Smooth muscle cell (in vitro differentiated cells): ENCODE measurements around the gene PLP2. TPM values are rescaled to one million over a fixed set of nuclear protein-coding genes. Genes with fewer than 3 reads are reported as not detected.

Source experiments
- DNase-seq: peaks from one replicate; lab custom pipeline; 2025; ENCODE audit not compliant: unreplicated experiment; lab: John Stamatoyannopoulos, UW
- H2AFZ ChIP-seq: fragments of 200-600 bp; sonication (generic); 2 replicates; pipeline ENCODE4 v1.6.0; 2016; ENCODE audit warnings: antibody characterized with exemption, low read depth, mild to moderate bottlenecking
- H3F3A ChIP-seq: fragments of 200-600 bp; sonication (generic); 2 replicates; pipeline ENCODE4 v1.6.0; 2017; ENCODE audit warnings: antibody characterized with exemption, low read depth
- H3K27ac ChIP-seq: fragments of 200-600 bp; sonication (generic); 2 replicates; pipeline ENCODE4 v1.5.1; 2016; ENCODE audit warnings: low read depth, mild to moderate bottlenecking
- H3K27me3 ChIP-seq: fragments of 200-600 bp; sonication (generic); 2 replicates; pipeline ENCODE4 v1.6.1; 2016; ENCODE audit warnings: low read depth, mild to moderate bottlenecking
- H3K36me3 ChIP-seq: fragments of 200-600 bp; sonication (generic); 2 replicates; pipeline ENCODE4 v1.5.1; 2016; ENCODE audit warnings: low read depth
- H3K4me1 ChIP-seq: fragments of 200-600 bp; sonication (generic); 2 replicates; pipeline ENCODE4 v1.5.1; 2016; ENCODE audit warnings: low read depth
- H3K4me2 ChIP-seq: fragments of 200-600 bp; sonication (generic); 2 replicates; pipeline ENCODE4 v1.6.0; 2016; ENCODE audit warnings: mild to moderate bottlenecking
- H3K4me3 ChIP-seq: fragments of 200-600 bp; sonication (generic); 2 replicates; pipeline ENCODE4 v1.5.1; 2016; ENCODE audit warnings: mild to moderate bottlenecking
- H3K79me2 ChIP-seq: fragments of 200-600 bp; sonication (generic); 2 replicates; pipeline ENCODE4 v1.6.0; 2016; ENCODE audit warnings: low read depth, mild to moderate bottlenecking
- H3K9ac ChIP-seq: fragments of 200-600 bp; sonication (generic); 2 replicates; pipeline ENCODE4 v1.6.0; 2016; ENCODE audit warnings: low read depth
- H3K9me3 ChIP-seq: fragments of 200-600 bp; sonication (generic); replicated peaks from 2 replicates; pipeline ENCODE4 v1.5.1; 2016; ENCODE audit warnings: low read depth
- H4K20me1 ChIP-seq: fragments of 200-600 bp; sonication (generic); 2 replicates; pipeline ENCODE4 v1.6.0; 2016; ENCODE audit warnings: low read depth
- WGBS: methylation state at CpG from one replicate; pipeline ENCODE4 v1.1.7; 2016; ENCODE audit warnings: low lambda C conversion rate; 5-methylcytosine and 5-hydroxymethylcytosine counted together
- polyA plus RNA-seq: library from polyadenylated mRNA; unstranded; fragments of >200 nt; fragmentation: Nextera tagmentation; extraction: Ambion mirVana; gene quantifications from 2 replicates; pipeline ENCODE4 v1.2.1, GENCODE V29; 2016
- total RNA-seq: library from RNA; depleted of rRNA; stranded (reverse); fragments of >200 nt; gene quantifications from 2 replicates; pipeline ENCODE4 v1.2.3, GENCODE V29; 2014
- TF ChIP-seq, protein P1 (sequence below): fragments of 200-600 bp; sonication (generic); IDR thresholded peaks from 2 replicates; pipeline ENCODE4 v1.5.1; 2017; ENCODE audit warnings: borderline replicate concordance, mild to moderate bottlenecking, antibody characterized with exemption; ENCODE audit not compliant: insufficient read depth, poor library complexity, severe bottlenecking

The PLP2 gene
- total and polyA plus RNA-seq, 2 experiments from 2014 or later = 190 to 237 TPM

DNA sequence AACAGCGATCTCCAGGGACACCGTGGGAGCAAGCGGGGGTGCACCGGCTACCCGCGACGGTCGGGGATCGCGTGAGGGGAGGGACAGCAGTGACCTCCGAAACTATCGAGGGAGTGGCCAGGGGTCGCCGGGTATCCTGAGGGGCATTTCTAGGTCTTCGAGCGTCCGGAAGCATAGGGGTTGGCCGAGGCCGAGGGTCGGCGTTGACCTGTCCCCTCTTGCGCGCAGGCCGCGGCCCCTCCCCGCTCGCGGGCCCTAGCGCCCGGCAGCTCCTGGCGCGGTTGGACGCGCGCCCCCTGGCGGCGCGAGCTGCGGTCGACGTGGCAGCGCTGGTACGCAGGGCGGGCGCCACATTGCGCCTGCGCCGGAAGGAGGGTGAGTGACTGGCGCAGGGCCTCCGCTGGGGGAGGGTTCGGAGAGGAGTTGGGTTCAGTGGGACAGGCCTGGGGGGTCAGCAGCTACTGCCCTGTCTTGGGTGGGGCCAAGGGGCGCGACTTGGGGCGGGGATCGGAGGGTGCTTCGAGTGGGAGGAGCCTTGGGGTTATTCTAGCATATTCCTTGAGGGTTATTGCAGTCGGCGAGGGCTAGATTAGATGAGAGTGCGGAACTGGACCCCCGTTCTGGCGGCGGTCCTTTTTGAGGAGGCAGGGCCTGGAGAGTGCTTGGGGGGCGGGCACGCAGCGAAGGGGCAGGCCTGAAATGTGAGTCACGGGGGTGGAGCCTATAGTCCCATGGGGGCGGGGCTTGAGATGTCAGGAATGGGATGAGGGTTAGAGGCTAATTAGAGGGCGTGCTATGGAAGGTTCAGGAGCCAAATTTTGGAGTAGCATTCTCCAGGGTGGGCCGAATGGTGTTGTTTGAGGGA lies 7.9 kb upstream of the PLP2 start:
- no peak overlapping the region for H2AFZ ChIP-seq
- H3K36me3 ChIP-seq = no peaks in the 10 kb centered on the region
- no peaks in the 10 kb centered on the region for H3K9me3 ChIP-seq
- TF ChIP-seq, protein P1, sequence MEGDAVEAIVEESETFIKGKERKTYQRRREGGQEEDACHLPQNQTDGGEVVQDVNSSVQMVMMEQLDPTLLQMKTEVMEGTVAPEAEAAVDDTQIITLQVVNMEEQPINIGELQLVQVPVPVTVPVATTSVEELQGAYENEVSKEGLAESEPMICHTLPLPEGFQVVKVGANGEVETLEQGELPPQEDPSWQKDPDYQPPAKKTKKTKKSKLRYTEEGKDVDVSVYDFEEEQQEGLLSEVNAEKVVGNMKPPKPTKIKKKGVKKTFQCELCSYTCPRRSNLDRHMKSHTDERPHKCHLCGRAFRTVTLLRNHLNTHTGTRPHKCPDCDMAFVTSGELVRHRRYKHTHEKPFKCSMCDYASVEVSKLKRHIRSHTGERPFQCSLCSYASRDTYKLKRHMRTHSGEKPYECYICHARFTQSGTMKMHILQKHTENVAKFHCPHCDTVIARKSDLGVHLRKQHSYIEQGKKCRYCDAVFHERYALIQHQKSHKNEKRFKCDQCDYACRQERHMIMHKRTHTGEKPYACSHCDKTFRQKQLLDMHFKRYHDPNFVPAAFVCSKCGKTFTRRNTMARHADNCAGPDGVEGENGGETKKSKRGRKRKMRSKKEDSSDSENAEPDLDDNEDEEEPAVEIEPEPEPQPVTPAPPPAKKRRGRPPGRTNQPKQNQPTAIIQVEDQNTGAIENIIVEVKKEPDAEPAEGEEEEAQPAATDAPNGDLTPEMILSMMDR = peak; percentile 66
- H3K9ac ChIP-seq = peak overlapping the region; percentile 63
- 54% methylated on average over 67 of the region's 69 CpGs for WGBS
- H3K27me3 ChIP-seq = no peaks in the 10 kb centered on the region
- H3K27ac ChIP-seq = peak overlapping the region; percentile 72
- peak; percentile 69 for DNase-seq
- no peaks in the 10 kb centered on the region for H4K20me1 ChIP-seq
- peaks cover 5% of the 10 kb centered on the region for H3K4me1 ChIP-seq
- H3K4me3 ChIP-seq = peak overlapping the region; percentile 40
- peak overlapping the region; percentile 79 for H3K4me2 ChIP-seq
- no peaks in the 10 kb centered on the region for H3F3A ChIP-seq
- no peaks in the 10 kb centered on the region for H3K79me2 ChIP-seq

DNA sequence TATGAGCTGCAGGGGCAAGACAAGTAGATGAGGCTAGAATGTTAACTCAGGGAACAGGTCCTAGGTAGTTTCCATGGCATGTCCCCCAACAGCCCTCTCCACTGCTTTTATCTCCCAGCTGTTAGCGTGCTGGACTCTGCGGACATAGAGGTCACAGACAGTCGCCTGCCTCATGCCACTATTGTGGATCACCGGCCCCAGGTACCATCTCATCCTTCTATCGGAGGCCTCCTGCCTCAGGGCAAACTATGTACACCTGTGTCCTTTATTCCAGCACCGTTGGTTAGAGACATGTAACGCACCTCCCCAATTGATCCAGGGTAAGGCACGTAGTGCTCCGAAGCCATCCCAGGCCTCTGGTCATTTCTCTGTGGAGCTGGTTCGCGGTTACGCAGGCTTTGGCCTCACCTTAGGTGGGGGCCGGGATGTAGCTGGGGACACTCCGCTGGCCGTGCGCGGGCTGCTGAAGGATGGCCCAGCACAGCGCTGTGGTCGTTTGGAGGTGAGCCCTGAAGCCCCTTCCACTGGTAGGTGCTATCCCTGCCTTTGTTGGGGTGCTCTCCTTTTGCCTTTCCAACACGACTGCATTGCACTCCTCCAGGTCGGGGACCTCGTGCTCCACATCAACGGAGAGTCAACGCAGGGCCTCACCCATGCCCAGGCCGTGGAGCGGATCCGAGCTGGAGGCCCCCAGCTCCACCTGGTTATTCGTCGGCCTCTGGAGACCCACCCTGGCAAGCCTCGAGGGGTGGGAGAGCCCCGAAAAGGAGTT lies 6.9 kb upstream of the PLP2 start:
- no peak overlapping the region for H2AFZ ChIP-seq
- H3K4me2 ChIP-seq = no peak overlapping the region
- no peaks in the 10 kb centered on the region for H3K27me3 ChIP-seq
- H3K4me1 ChIP-seq = peaks cover 5% of the 10 kb centered on the region
- WGBS = 90% methylated on average over 31 of the region's 31 CpGs
- no peak overlapping the region for H3K27ac ChIP-seq
- H3K4me3 ChIP-seq = no peak overlapping the region
- H3K79me2 ChIP-seq = no peaks in the 10 kb centered on the region
- H3K9me3 ChIP-seq = no peaks in the 10 kb centered on the region
- TF ChIP-seq, protein P1 = no peak
- H3K9ac ChIP-seq = no peak overlapping the region
- H3F3A ChIP-seq = peaks cover 4% of the 10 kb centered on the region
- DNase-seq = no peak
- H3K36me3 ChIP-seq = no peaks in the 10 kb centered on the region
- H4K20me1 ChIP-seq = no peaks in the 10 kb centered on the region

DNA sequence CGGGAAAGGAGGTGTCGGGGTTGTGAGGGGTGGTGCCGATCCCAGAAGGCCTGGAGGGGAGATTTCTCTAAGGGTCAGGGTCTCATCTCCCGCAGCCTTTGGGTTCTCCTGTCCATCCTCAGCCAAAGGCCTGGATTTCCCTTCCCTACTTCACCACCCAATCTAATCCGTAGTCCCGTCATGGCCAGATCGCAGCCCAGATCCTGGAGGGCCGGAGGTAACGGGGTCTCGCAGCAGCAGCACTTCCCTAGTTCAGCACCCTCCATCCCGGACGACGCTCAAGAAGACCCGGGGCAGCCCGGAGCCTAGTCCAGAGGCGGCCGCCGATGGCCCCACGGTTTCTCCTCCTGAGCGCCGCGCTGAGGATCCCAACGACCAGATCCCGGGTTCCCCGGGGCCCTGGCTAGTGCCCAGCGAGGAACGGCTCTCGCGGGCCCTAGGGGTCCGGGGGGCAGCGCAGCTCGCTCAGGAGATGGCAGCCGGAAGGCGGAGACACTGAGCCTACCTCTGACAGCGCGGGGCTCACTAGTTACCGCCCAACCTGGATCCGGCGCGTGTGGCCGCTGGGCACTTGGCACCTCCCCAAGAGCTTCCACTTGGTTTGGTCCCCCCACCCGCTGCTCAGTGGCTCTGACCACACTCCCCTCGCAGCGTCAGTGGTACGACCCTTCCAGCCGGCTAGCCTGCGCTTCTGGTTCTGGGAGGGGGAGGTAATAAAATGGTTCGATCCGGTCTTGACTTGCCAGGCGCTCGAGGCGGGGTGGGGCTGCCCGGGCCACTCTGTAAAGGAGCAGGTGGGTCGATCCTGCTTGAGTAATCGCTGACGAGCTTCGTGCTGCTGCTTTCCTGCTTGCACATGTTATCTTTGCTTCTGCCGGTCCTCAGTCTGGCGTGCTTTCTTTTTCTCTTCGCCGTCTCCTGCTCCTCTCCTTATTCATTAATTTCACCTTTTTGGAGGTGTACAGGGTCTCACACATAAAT lies 5.5 kb upstream of the PLP2 start:
- H2AFZ ChIP-seq = no peak overlapping the region

More for the DNA sequence above, 5.5 kb upstream of the PLP2 start:
- TF ChIP-seq, protein P1 = no peak
- H4K20me1 ChIP-seq = no peaks in the 10 kb centered on the region
- H3K4me1 ChIP-seq = peaks cover 5% of the 10 kb centered on the region
- H3K4me2 ChIP-seq = peak overlapping the region; percentile 79
- H3F3A ChIP-seq = peaks cover 4% of the 10 kb centered on the region
- no peak overlapping the region for H3K9ac ChIP-seq
- H3K36me3 ChIP-seq = no peaks in the 10 kb centered on the region
- H3K4me3 ChIP-seq = peak overlapping the region; percentile 29
- H3K9me3 ChIP-seq = no peaks in the 10 kb centered on the region
- DNase-seq = peak; percentile 18
- no peaks in the 10 kb centered on the region for H3K27me3 ChIP-seq
- WGBS = 48% methylated on average over 60 of the region's 61 CpGs
- H3K27ac ChIP-seq = peak overlapping the region; percentile 84
- no peaks in the 10 kb centered on the region for H3K79me2 ChIP-seq
